ENCODE measurements around the gene PAK1. TPM values are rescaled to one million over a fixed set of nuclear protein-coding genes. Genes with fewer than 3 reads are reported as not detected.

Gene PAK1
- total and polyA plus RNA-seq, 2 donors (not counting 3 experiments of a cell fraction or from before 2014, with no cell fraction given) = 5.6 to 12.9 TPM

DNA sequence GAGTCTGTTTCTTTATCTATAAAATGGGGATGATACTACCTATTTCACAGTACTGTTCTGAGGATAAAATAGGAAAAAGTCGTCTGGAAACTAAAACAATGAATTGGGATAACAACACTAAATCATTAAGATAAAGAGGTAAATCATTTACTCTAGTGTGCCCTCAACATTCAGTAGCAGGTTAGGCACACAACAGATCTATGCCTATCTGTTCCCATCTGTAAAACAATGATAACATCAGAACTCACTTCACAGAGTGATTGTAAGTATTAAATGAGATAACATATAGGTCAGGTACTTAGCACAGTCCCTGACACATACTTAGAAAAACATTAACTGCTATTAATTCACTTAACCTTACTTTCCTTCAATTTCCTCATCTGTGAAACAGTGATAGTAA, 36.9 kb downstream of the PAK1 start:
- no peak overlapping the region for H3K4me2 ChIP-seq (ENCODE audit: insufficient read depth, low read length)
- DNase-seq (ENCODE audit: low read depth, low spot score) (no peak), FAIRE-seq (no peak)
- H4K20me1 ChIP-seq (replicated peaks; ENCODE audit: control insufficient read depth, extremely low read depth, insufficient read depth, low read length) = no peaks in the 10 kb centered on the region
- H3K27ac ChIP-seq (ENCODE audit: insufficient read depth, low read depth, low read length) = no peak overlapping the region
- H3K9ac ChIP-seq (replicated peaks; ENCODE audit: extremely low read depth, insufficient read depth, low read length) = no peak overlapping the region
- no peaks in the 10 kb centered on the region for H3K79me2 ChIP-seq (ENCODE audit: control insufficient read depth, insufficient read depth, low read length)
- H3K36me3 ChIP-seq (ENCODE audit: control insufficient read depth in 2 of 2, extremely low read depth in 1 of 2, insufficient read depth in 2 of 2, low read length in 2 of 2) = no peaks in the 10 kb centered on the region
- dilution Hi-C loops (cut with MboI; ENCODE audit: extremely low pct_ligation_motif_present, low sequenced_read_pairs) (no loop called here), intact Hi-C loops (cut with micrococcal nuclease) (no loop called here)
- CTCF ChIA-PET = interaction anchor here (1.9 kb wide), 1 partner anchor 10 kb away, joined by 6 read pairs; no protein-coding TSS in a partner anchor
- no peaks in the 10 kb centered on the region for H3K9me1 ChIP-seq (replicated peaks; ENCODE audit: control insufficient read depth, extremely low read depth, insufficient read depth, low read length)
- TF ChIP-seq, protein P1, sequence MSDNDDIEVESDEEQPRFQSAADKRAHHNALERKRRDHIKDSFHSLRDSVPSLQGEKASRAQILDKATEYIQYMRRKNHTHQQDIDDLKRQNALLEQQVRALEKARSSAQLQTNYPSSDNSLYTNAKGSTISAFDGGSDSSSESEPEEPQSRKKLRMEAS (IDR thresholded peaks at IDR 0.05; ENCODE audit: insufficient read depth, insufficient read length) = no peak
- TF ChIP-seq CTCF (IDR thresholded peaks at IDR 0.05; ENCODE audit: extremely low read depth in 1 of 2, insufficient read depth in 1 of 2, low read depth in 1 of 2, low read length in 2 of 2) (no peak), POLR2AphosphoS5 (IDR thresholded peaks at IDR 0.05; ENCODE audit: insufficient read depth, low read depth, low read length) (no peak), MYC (IDR thresholded peaks at IDR 0.05; ENCODE audit: low read depth, low read length) (no peak), EZH2 (IDR thresholded peaks at IDR 0.05; ENCODE audit: borderline replicate concordance, low read depth, low read length, severe bottlenecking) (no peak), JUN (IDR thresholded peaks at IDR 0.05; ENCODE audit: borderline replicate concordance, insufficient read depth, insufficient read length, low read depth) (no peak), GATA2 (IDR thresholded peaks at IDR 0.05; ENCODE audit: insufficient read depth, insufficient read length, low read depth, low read length) (no peak), FOS (IDR thresholded peaks at IDR 0.05; ENCODE audit: borderline replicate concordance, insufficient read depth, low read length) (no peak), POLR2A (IDR thresholded peaks at IDR 0.05; ENCODE audit: low read depth, low read length) (no peak)
- H2AFZ ChIP-seq (ENCODE audit: low read depth, low read length) = no peak overlapping the region
- H3K9me3 ChIP-seq (replicated peaks; ENCODE audit: control insufficient read depth, insufficient read depth, low read length) = no peaks in the 10 kb centered on the region
- BruUV-seq (replicated peaks) = no TSS peak
- POLR2A ChIA-PET = no interaction called here
- H3K4me1 ChIP-seq (ENCODE audit: control insufficient read depth, extremely low read depth, insufficient read depth, low read length) = no peaks in the 10 kb centered on the region
- H3K27me3 ChIP-seq (ENCODE audit: control insufficient read depth in 2 of 2, insufficient read depth in 2 of 2, low read length in 2 of 2) = peaks cover 7 to 14% of the 10 kb centered on the region in 2 experiments
- no peak overlapping the region for H3K4me3 ChIP-seq (replicated peaks in 1 of 3; ENCODE audit: insufficient read depth in 1 of 3, low read depth in 1 of 3, low read length in 3 of 3)

Measured in endothelial cell of umbilical vein (primary cell).